Neural cell (in vitro differentiated cells): Measurements from ENCODE around the gene CSF2. TPM values are rescaled to one million over a fixed set of nuclear protein-coding genes. Genes with fewer than 3 reads are reported as not detected.

Source experiments
- H2AFZ ChIP-seq: fragments of 200-600, 300-800 bp; sonication (generic), shearing (Covaris generic); 2 replicates; pipeline ENCODE4 v1.6.0; 2014; ENCODE audit warnings: low read depth, mild to moderate bottlenecking, antibody characterized with exemption, low read length, moderate library complexity
- H3F3A ChIP-seq: fragments of 200-600 bp; shearing (Covaris generic); 2 replicates; pipeline ENCODE4 v1.6.1; 2016; ENCODE audit warnings: mild to moderate bottlenecking, moderate library complexity, mixed read lengths, antibody characterized with exemption, low read length; ENCODE audit not compliant: insufficient read depth, poor library complexity, severe bottlenecking
- H3K27ac ChIP-seq: fragments of 200-600, 300-800 bp; sonication (generic), shearing (Covaris generic); 2 replicates; pipeline ENCODE4 v1.5.1; 2014; ENCODE audit warnings: mild to moderate bottlenecking, low read length, moderate library complexity
- H3K27me3 ChIP-seq: fragments of 300-800, 200-600 bp; sonication (generic), shearing (Covaris generic); 2 replicates; pipeline ENCODE4 v1.6.0; 2014; ENCODE audit warnings: mild to moderate bottlenecking, low read depth, low read length, moderate library complexity; ENCODE audit not compliant: insufficient read depth
- H3K36me3 ChIP-seq: fragments of 300-800, 200-600 bp; sonication (generic), shearing (Covaris generic); 2 replicates; pipeline ENCODE4 v1.5.1; 2014; ENCODE audit warnings: mild to moderate bottlenecking, antibody characterized with exemption, low read length, moderate library complexity; ENCODE audit not compliant: insufficient read depth
- H3K4me2 ChIP-seq: fragments of 300-800, 200-600 bp; sonication (generic), shearing (Covaris generic); 2 replicates; pipeline ENCODE4 v1.6.0; 2014; ENCODE audit warnings: mild to moderate bottlenecking, low read length
- H3K4me3 ChIP-seq: fragments of 300-800, 200-600 bp; sonication (generic), shearing (Covaris generic); 2 replicates; pipeline ENCODE4 v1.5.1; 2014; ENCODE audit warnings: mild to moderate bottlenecking, low read length, moderate library complexity
- H3K79me2 ChIP-seq: fragments of 200-600 bp; shearing (Covaris generic); replicated peaks from 2 replicates; pipeline ENCODE4 v1.6.0; 2014; ENCODE audit warnings: mild to moderate bottlenecking, low read length, moderate library complexity; ENCODE audit not compliant: insufficient read depth
- H3K9ac ChIP-seq: fragments of 300-800, 200-600 bp; sonication (generic), shearing (Covaris generic); 2 replicates; pipeline ENCODE4 v1.6.1; 2016; ENCODE audit warnings: mild to moderate bottlenecking, low read length, mixed read lengths
- H3K9me2 ChIP-seq: fragments of 200-600 bp; shearing (Covaris generic); 2 replicates; pipeline ENCODE4 v1.6.1; 2016; ENCODE audit warnings: mild to moderate bottlenecking, low read length, mixed read lengths; ENCODE audit not compliant: insufficient read depth
- H3K9me3 ChIP-seq: fragments of 200-600, 300-800 bp; sonication (generic), shearing (Covaris generic); 2 replicates; pipeline ENCODE4 v1.6.1; 2016; ENCODE audit warnings: mild to moderate bottlenecking, mixed run types, low read length, moderate library complexity, mixed read lengths
- H4K20me1 ChIP-seq: fragments of 200-600 bp; shearing (Covaris generic); 2 replicates; pipeline ENCODE4 v1.6.1; 2016; ENCODE audit warnings: mild to moderate bottlenecking, mixed run types; ENCODE audit not compliant: insufficient read depth
- CTCF ChIP-seq: fragments of 450-650 bp; IDR thresholded peaks from 2 replicates; pipeline ENCODE4 v1.5.1; 2014; ENCODE audit warnings: antibody characterized with exemption, mild to moderate bottlenecking, moderate library complexity; ENCODE audit not compliant: poor library complexity, severe bottlenecking
- EP300 ChIP-seq: fragments of 450-650 bp; conservative IDR thresholded peaks from 2 replicates; pipeline ENCODE4 v1.6.1; 2014; ENCODE audit warnings: antibody characterized with exemption, mild to moderate bottlenecking, moderate library complexity; ENCODE audit not compliant: poor library complexity, severe bottlenecking
- EZH2 ChIP-seq: fragments of 200-600, 300-800 bp; shearing (Covaris generic), sonication (generic); IDR thresholded peaks from 2 replicates; pipeline ENCODE4 v1.6.1; 2014; ENCODE audit warnings: antibody characterized with exemption, low read length, borderline replicate concordance, mild to moderate bottlenecking; ENCODE audit not compliant: insufficient read depth, poor library complexity, severe bottlenecking
- MXI1 ChIP-seq: fragments of 450-650 bp; conservative IDR thresholded peaks from 2 replicates; pipeline ENCODE4 v1.6.1; 2014; ENCODE audit warnings: antibody characterized with exemption, mild to moderate bottlenecking; ENCODE audit not compliant: poor library complexity, severe bottlenecking
- POLR2AphosphoS5 ChIP-seq: IDR thresholded peaks from 2 replicates; pipeline ENCODE4 v1.6.1; 2012
- RAD21 ChIP-seq: fragments of 450-650 bp; conservative IDR thresholded peaks from 2 replicates; pipeline ENCODE4 v1.6.1; 2014; ENCODE audit warnings: antibody characterized with exemption, mild to moderate bottlenecking, moderate library complexity
- SMC3 ChIP-seq: fragments of 450-650 bp; conservative IDR thresholded peaks from 2 replicates; pipeline ENCODE4 v1.6.1; 2014; ENCODE audit warnings: antibody characterized with exemption, mild to moderate bottlenecking, moderate library complexity; ENCODE audit not compliant: poor library complexity
- TAF1 ChIP-seq: IDR thresholded peaks from 2 replicates; pipeline ENCODE4 v1.6.1; 2012; ENCODE audit warnings: low read depth
- polyA plus RNA-seq: library from polyadenylated mRNA; depleted of rRNA; stranded (reverse); fragments of >200 nt; gene quantifications from 2 replicates; pipeline ENCODE4 v1.2.3, GENCODE V29; 2014
- TF ChIP-seq, protein P1 (sequence below): IDR thresholded peaks from 2 replicates; pipeline ENCODE4 v1.6.1; 2012; ENCODE audit warnings: borderline replicate concordance

Gene CSF2
- polyA plus RNA-seq, 1 donor from 2014 or later: not detected

DNA sequence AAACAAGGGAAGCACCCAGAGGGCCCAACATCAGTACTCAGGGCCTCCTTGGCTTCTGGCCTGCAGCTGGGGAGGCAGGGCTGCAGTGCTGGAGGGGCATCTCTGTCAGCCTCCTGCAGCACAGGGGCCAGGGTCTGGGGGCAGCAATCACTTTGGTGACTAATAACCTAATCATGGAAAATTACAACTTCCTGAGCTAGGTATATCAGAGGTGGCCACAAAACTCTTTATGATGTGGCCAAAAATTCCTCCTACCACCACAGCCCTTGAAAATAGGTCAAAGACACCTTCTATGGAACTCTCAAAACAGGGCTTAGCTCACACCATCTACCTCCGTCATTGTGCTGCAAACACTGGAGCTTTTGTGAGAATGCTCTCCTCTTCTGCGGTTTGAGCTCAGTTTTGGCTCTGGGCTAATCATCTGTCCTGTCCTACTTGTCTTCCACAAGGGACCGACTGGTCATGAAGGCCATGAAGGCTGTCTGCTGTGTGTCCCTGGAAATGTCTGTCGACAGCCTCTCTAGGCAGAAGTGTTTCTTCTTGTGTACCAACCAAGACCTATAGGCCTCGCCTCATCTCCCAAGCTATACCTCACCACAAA is 28.6 kb downstream of the CSF2 start:
- TF ChIP-seq RAD21: no peak
- TF ChIP-seq POLR2AphosphoS5: no peak
- H3K27ac ChIP-seq: no peak overlapping the region
- no peak overlapping the region for H2AFZ ChIP-seq
- H3K4me3 ChIP-seq: no peak overlapping the region
- H3F3A ChIP-seq: peaks cover 9% of the 10 kb centered on the region
- H3K9me3 ChIP-seq: no peaks in the 10 kb centered on the region
- H3K9ac ChIP-seq: no peak overlapping the region
- H3K79me2 ChIP-seq: no peaks in the 10 kb centered on the region
- H3K4me2 ChIP-seq: no peak overlapping the region
- no peaks in the 10 kb centered on the region for H4K20me1 ChIP-seq
- no peaks in the 10 kb centered on the region for H3K27me3 ChIP-seq
- H3K9me2 ChIP-seq: no peaks in the 10 kb centered on the region
- no peaks in the 10 kb centered on the region for H3K36me3 ChIP-seq

GRCh38 chr5:132102944-132103331 is 29.3 kb downstream of the CSF2 start:
- H3K36me3 ChIP-seq: no peaks in the 10 kb centered on the region
- H3K9ac ChIP-seq: no peak overlapping the region
- peaks cover 9% of the 10 kb centered on the region for H3F3A ChIP-seq
- no peaks in the 10 kb centered on the region for H4K20me1 ChIP-seq
- no peak overlapping the region for H3K4me3 ChIP-seq
- no peak overlapping the region for H3K4me2 ChIP-seq
- H3K9me3 ChIP-seq: no peaks in the 10 kb centered on the region
- no peak overlapping the region for H2AFZ ChIP-seq
- TF ChIP-seq MXI1: no peak
- TF ChIP-seq POLR2AphosphoS5: no peak
- TF ChIP-seq RAD21: no peak
- no peaks in the 10 kb centered on the region for H3K79me2 ChIP-seq
- no peaks in the 10 kb centered on the region for H3K9me2 ChIP-seq
- no peak overlapping the region for H3K27ac ChIP-seq
- no peaks in the 10 kb centered on the region for H3K27me3 ChIP-seq

GRCh38 chr5:132103332-132103951 is 29.9 kb downstream of the CSF2 start:
- Histone ChIP-seq H3K9me3 (no peaks in the 10 kb centered on the region), H3K9me2 (no peaks in the 10 kb centered on the region), H2AFZ (no peak overlapping the region), H3K27me3 (no peaks in the 10 kb centered on the region), H3K4me2 (no peak overlapping the region), H3K9ac (no peak overlapping the region), H3K79me2 (no peaks in the 10 kb centered on the region), H3K4me3 (no peak overlapping the region), H3K36me3 (no peaks in the 10 kb centered on the region), H3F3A (peaks cover 5% of the 10 kb centered on the region), H4K20me1 (no peaks in the 10 kb centered on the region), H3K27ac (no peak overlapping the region)
- TF ChIP-seq, protein P1, sequence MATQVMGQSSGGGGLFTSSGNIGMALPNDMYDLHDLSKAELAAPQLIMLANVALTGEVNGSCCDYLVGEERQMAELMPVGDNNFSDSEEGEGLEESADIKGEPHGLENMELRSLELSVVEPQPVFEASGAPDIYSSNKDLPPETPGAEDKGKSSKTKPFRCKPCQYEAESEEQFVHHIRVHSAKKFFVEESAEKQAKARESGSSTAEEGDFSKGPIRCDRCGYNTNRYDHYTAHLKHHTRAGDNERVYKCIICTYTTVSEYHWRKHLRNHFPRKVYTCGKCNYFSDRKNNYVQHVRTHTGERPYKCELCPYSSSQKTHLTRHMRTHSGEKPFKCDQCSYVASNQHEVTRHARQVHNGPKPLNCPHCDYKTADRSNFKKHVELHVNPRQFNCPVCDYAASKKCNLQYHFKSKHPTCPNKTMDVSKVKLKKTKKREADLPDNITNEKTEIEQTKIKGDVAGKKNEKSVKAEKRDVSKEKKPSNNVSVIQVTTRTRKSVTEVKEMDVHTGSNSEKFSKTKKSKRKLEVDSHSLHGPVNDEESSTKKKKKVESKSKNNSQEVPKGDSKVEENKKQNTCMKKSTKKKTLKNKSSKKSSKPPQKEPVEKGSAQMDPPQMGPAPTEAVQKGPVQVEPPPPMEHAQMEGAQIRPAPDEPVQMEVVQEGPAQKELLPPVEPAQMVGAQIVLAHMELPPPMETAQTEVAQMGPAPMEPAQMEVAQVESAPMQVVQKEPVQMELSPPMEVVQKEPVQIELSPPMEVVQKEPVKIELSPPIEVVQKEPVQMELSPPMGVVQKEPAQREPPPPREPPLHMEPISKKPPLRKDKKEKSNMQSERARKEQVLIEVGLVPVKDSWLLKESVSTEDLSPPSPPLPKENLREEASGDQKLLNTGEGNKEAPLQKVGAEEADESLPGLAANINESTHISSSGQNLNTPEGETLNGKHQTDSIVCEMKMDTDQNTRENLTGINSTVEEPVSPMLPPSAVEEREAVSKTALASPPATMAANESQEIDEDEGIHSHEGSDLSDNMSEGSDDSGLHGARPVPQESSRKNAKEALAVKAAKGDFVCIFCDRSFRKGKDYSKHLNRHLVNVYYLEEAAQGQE: no peak
- TF ChIP-seq TAF1: no peak
- TF ChIP-seq EP300: no peak
- TF ChIP-seq CTCF: no peak
- no peak for TF ChIP-seq SMC3
- no peak for TF ChIP-seq EZH2
- no peak for TF ChIP-seq MXI1
- no peak for TF ChIP-seq RAD21
- no peak for TF ChIP-seq POLR2AphosphoS5
